Iris pigment epithelial cell (primary cell): Measurements from ENCODE around the gene ABCA2.

Experiments
- DNase-seq: peaks from one replicate; pipeline ENCODE4 v3.0.0-alpha.2; 2011; ENCODE audit warnings: low read depth

ABCA2 gene

DNA sequence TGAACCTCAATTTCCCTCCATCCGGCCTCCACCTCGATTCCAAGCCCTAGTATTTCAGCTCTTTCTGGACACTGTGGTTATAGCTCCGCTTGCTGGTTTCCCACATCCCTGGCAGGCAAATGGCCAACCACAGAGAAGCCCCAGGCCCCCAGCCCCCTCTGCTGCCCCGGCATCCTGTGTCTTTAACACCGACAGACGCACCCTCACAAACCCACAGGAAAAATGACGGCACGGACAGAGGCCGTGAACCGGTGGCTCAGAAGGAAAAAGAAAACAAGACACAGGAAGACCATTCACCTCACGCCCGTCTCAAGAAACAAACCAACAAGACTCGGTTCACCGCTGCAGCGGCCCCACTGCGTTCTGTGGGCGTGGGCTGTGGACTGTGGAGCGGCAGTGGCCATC lies 30.2 kb downstream of the ABCA2 start:
- peak; percentile 32 for DNase-seq

DNA sequence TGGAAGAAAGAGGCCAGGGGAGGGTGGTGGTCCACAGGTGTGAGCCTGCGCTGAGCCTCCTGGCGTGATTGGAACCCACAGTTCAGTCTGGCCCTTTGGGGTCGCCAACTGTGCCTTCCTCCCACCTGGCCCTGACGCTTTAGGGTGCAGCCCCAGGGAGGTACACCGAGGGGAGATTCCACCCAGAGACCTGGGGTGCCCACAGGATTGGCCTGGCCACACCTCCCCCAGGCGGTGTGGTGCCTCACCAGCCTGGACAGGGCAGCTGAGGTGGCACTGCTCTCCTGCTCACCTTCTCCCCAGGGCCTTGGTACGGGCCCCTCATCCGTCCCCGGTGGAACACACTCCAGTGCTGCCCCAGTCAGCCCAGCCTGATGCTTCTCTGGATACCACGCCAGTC lies 30.7 kb downstream of the ABCA2 start:
- no peak for DNase-seq

DNA sequence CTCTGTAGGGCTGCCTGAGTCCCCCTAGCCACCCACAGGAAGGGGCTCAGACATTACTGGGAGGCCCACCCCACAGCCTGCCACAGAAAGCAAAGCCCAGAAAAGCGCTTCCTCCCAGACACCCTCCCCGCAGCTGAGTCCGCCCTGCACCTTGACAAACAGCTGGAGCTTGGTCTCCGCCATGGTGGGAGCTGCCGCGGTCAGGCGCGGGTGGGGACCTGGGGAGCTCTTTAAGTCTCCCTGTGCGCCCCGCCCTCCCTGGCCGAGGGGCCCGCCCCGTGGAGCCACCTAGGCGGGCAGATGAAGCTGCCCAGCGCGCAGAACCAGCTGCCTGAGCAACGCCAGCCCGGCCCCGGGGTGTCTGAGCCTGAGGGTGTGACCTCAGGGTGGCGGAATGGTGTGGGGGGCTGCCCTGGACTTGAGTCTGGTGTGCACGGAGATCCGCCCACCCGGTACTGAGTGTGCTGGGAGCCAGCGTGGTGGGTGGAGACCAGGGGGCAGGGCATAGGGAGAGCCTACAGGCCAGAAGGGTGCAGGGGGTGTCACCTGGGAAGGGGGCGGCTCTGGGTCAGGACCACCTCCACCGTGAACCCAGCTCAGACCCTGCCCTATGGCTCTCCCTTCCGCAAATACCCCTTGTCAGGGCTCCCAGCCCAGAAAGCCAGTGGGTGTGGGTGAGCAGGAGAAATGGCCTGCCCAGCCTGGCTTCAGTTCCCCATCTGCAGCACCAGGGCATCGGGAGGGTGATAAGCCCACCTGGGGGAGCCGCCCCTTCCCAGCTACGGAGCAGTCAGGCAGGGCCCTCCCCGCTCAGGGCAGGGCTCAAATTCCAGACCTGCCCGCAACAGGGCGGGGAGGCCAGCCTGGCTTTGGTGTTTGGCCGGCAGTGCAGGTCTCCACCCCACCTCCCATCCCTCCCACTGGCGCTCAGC lies 31.4 kb downstream of the ABCA2 start, which contains the start of gene CLIC3:
CLIC3 (minus strand) TSS at position 208 of the 932 bp plus-strand sequence; CDS start at position 183, 25 bp downstream.
- no peak for DNase-seq

DNA sequence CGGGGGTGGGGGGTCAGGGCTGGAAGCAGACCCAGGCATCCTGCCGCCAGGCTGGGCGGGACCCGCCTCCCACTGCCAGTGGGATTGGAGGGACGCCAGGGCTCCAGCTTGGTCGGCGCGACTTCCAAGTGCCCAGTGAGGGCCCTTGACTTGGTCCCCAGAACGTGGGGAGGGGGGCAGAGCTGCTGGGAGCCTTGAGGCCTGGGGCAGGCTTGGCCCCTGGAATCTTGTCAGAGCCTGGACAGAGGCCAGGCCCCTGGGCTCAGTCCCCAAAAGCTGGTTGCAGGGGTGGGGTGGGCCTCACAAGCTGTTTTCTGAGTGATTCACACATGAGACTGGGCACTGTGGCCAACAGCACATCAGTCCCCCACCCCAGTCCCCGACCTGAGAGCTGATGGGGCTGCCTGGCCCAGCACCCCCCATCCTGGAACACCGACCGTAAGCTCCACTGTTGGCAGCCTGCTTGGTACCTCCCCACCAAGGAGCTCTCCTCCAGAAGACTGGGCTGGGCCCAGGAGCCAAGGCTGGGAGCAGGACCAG lies 32.2 kb downstream of the ABCA2 start:
- no peak for DNase-seq

DNA sequence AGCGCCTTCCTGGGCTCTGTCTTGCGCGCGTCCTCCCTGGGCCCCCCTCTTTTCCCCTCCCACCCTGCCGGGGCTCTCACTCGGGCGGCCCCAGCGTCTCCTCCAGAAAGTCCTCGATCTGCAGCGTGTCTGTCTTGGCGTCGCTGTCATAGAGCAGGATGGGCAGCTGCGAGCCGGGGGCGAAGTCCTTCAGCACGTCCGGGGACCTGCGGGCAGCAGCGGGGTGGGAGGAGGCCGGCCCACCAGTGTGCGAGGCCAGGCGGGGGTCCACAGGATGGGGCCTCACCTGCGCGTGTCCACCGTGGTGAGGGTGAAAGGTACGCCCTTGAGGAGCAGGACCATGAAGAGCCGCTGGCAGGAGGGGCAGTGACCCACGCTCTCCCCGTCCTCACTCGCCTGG lies 32.7 kb downstream of the ABCA2 start:
- no peak for DNase-seq

DNA sequence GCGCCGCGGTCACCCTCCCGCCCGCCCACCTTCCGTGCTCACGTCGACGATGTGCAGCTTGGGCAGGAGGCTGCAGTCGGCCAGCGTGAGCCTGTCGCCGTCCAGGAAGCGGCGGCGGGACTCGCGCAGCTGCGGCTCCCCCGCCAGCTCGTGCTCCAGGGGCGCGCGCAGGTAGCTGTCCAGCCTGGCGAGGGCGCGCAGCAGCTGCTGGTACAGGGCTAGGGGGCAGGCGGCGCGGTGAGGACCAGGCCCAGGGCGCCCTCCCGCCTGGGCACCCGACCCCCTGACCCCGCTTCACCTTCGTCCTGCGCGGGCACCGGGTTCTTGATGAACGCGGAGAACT lies 33.2 kb downstream of the ABCA2 start:
- no peak for DNase-seq

DNA sequence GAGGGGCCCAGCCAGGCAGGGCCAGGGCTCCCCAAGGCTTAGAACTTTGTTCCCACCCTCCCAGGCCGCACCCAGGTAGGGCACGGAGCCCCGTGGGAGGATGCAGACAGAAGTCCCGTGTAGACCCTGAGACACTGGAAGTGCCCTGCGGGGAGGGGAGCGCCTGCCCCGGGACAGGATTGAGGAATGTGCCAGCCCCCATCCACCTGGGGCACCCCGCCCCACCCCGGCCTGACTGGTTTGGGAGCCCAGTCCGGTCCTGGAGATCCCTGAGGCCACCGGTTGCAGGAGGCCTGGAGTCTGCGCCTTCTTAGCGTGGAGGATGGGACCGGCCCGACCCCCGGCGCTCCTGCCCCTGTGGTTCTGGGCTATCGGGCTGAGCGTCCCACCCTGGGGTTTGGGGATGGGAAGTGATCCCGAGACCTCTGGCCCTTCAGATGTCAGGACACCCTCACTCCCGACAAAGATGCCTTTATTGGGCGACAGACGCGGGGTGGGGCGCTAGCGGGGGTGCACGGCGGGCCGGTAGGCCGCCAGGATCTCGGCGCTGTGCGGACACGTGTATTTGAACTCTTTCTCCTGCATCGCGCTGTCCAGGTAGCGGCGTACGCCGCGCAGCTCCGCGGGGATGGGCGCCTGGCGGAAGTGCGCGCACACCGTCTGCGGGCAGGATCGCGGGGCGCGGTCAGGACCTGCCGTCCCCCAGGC lies 33.7 kb downstream of the ABCA2 start:
- DNase-seq, result no peak

DNA sequence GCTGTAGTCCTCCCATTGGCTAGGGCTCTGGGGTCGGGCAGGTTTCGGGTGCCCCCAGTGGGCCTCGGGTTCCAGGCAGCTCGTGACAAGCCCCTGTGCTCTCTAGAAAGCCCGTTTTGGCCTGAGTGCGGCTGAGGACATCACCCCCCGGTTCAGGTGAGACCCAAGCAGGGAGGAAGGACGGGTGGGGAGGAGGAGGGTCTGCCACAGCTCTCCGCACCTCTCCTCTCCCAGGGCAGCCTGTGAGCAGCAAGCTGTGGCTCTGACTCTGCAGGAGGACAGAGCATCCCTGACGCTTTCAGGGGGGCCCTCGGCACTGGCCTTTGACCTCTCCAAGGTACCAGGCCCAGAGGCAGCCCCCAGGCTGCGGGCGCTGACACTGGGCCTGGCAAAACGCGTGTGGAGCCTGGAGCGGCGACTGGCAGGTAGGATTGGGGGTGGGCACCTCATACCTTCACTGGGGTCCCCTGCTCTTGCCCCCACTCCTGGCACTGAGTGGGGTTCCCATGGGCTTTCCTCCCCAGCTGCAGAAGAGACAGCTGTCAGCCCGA lies 35.1 kb downstream of the ABCA2 start:
- no peak for DNase-seq

DNA sequence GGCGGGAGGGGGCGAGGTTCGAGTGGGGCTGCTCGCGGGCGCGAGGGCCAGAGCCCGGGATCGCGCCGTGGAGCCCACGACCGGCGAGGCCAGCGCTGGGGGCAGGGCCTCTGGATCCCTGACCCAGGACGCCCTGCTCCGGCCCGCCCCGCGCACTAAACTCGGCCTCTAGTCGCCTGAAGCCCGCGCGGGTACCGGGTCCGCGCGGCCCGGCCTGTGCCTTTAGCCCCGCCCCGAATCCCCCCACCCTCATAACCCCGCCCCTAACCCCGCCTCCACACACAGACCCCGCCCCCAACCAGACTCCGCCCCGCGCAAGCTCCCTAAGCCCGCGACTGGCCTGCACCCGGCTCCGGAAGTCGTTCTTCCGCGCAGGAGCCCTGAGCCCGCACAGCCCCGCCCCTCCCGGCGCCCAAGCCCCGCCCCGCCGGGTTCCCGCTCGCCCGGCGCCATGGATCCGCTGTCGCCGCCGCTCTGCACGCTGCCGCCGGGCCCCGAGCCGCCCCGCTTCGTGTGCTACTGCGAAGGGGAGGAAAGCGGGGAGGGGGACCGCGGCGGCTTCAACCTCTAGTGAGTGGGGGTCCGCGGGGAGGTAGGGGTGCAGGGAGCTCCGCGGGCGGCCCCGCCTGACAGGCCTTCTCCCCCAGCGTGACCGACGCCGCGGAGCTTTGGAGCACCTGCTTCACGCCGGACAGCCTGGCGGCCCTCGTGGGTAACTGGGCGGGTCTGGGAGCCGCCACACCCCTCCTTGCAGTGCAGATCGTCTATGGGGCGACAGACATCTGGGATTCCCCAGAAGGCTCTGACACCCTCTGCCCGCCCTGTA lies 35.8 kb downstream of the ABCA2 start, which contains the start of gene PAXX:
PAXX (plus strand) TSS at position 430 of the 826 bp plus-strand sequence; CDS start at position 452, 22 bp downstream.
- DNase-seq, result peak; percentile 90

DNA sequence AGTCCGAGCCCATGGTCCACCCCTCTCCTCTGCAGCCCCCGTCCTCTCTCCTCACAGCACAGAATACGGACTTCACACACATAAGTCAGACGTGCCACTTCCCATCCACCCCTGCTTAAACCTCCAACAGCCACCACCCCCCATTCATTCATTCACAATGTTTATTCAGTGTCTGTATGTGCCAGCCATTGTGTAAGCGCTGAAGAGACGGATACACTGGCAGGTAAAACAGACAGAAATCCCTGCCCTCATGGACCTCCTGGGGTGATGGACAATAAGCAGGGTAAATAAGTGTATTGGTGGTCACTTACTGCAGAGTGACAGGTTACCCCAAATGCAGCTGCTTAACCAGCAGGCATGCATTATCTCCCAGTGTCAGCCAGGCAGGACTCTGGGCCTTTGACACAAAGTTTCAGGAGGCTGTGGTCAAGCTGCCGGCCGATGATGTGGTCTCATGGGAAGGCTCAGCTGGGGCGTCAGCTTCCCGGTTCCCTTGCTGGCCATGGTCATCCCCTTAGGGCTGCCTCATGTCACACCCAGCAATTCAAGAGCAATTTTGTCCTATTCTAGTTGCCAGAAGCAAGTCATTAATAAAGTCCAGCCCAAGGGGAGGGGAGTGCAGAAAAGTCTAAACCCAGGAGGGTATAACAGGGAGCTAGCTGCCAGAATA lies 37.7 kb downstream of the ABCA2 start:
- DNase-seq, result no peak

DNA sequence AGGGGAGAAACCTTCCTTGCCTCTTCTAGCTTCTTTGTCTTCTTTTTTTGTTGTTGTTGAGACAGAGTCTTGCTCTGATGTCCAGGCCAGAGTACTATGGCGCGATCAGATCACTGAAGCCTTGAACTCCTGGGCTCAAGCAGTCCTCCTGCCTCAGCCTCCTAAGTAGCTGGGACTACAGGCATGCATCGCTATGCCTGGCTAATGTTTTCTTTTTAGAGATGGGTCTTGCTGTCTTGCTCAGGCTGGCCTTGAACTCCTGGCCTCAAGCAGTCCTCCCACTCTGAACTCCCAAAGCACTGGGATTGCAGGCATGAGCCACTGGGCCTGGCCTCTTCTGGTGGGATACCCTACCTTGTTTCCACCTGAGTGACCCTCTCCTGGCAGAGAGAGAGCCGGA lies 39.2 kb downstream of the ABCA2 start:
- no peak for DNase-seq

DNA sequence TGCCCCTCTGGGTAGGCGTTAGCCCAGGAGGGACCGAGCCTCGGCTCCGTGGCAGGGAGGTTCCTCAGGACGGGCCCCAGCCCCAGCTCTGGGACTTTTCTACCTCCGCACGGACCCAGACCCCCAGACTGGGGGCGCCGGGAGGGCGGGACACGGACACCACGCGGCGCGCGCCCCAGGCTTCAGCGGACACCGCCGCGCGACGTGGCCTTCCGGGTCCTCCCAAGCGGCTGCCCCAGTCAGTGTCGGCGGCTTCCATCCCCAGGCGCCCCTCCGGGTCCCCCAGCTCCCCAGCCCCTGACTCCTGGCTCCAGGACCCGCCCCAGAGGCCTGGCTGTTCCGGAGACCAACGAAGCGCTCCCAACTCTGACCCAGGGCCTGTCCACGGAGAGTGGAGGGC lies 42.2 kb downstream of the ABCA2 start:
- no peak for DNase-seq

DNA sequence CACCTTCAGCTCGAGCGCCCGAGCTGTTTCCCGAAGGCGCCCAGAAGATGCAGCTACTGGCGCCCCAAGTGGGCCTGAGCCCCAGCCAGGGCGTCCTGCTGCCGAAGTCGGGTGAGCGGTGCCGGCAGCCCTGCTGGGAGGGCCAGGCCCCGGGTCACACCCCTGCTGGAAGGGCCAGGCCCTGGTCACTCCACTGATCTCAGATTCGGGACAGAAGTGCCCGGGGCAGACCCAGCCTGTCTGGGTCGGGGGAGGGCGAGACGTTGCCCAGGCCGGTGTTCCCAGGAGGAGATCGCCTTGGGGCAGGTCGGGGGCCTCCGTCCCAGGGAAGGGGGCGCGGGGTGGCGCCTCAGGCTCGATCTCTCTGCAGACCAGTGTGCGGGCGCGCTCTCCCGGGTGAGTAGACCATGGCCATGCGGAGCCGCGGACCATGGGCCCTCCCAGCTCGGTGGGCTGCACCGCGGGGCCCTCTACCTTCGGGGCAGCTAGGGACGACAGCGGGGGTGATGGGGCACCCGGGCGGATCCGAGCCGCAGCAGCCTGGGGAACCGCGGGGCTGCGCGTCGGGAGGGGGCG lies 42.9 kb downstream of the ABCA2 start:
- no peak for DNase-seq

DNA sequence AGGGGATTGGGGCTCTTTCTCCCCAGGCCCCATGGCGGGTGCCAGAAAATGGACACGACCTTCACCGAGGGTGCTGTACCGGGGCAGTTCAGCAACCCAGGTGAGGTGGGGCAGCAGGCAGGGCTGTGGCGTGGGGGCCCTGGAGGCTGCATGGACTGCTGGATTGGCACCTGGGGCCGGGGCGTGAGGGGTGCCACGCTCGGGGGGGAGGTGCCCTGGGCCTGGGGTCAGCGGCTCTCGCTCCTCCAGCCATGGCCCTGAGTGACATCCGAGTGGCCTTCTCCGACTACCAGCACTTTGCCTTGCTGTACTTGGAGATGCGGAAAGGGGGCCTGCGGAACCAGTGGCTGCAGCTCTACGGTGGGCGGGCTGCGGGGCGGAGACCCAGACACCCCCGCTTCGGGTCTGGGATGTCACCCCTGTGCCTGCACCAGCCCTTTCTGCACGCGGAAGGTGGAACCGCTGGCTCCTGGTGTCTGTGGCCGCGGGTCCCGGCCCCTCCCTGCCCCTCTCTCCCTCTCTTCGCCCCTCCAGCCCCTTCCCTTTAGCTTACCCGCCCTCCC lies 43.5 kb downstream of the ABCA2 start:
- no peak for DNase-seq

DNA sequence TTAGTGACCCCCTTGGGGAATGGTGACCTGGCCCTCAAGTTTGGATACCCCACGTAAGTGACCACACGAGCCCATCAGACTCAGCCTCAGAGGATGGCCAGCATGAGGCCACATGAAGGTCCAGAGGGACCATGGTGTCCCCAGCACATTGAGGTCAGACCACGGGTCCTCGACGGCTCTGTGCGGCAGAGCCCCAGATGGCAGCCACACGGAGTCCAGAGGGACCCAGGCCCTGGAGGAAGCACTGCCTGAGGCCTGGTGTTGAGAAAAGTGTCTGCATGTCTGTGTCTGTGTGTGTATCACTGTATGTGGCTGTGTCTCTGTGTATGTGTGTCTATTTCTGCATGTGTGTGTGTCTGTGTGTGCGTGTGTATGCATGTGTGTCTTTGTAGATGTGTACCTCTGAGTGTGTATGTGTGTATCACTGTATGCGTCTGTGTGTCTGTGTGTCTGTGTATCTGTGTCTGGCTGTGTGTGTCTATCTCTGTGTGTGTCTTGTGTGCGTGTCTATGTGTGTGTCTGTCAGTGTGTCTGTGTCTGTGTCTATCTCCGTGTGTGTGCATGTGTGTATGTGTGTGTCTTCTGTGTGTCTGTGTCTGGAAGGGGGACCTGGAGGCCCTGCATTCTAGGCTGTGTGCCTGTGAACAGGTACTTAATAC lies 44.3 kb downstream of the ABCA2 start:
- DNase-seq, result no peak

DNA sequence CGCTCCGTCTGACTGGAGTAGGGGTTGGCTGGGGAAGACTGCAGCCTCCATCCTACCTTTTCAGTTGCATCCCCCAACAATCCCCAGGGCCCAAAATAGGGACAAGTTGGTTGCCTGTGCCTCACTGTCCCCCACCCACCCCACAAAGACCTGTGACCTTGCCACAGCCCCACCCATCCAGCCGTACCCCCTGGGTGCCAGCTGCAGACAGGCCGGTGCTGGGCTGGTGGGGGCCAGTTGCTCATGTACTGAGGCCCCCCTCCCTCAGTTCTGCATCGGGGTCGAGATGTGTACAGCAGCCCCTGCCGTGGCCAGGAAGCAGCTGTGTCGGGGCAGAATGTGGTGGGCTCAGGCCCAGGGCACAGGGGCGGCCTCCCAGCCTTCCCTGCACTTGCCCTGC lies 44.9 kb downstream of the ABCA2 start:
- DNase-seq, result no peak

DNA sequence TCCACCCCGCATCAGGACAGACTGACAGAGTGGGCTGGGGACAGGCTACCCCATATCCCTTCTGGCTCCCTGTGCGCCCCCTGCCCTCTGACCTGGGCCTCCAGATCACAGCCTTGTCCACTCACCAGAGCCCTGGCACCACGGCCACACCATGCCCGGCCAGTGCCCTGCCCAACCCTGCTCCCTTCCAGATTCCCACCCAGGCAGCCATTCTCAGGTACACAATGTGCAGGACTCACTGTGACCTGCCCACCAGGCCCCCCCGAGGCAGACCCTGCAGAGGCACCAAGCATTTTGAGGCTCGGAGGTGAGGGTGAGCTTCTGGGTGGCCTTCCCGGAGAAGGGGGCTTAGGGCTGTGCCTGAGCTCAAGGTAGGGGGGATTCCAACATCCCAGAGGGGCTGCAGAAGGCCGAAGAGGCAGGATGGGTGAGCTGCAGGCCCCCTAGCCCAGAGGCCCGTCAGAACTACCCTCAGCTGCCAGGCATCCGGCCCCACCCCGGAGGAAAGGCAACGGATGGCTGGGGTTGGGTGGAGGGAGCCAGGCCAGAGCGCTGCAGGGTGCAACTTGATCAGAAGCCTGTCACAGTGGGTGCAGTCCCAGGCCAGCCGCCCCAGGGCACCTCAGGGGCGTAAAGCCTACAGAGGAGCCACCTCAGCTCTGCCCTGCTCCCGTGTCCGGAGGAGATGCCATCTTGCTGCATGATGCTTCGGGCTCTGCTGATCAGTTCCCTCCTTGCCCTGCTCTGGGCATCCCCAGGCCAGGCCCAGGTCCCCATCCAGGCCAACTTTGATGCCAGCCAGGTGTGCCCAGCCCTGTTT lies 45.6 kb downstream of the ABCA2 start, which contains the start of gene LCNL1:
LCNL1 (plus strand) TSS at position 762 of the 820 bp plus-strand sequence. CDS start 594 bp downstream, outside the sequence.
- DNase-seq, result no peak

DNA sequence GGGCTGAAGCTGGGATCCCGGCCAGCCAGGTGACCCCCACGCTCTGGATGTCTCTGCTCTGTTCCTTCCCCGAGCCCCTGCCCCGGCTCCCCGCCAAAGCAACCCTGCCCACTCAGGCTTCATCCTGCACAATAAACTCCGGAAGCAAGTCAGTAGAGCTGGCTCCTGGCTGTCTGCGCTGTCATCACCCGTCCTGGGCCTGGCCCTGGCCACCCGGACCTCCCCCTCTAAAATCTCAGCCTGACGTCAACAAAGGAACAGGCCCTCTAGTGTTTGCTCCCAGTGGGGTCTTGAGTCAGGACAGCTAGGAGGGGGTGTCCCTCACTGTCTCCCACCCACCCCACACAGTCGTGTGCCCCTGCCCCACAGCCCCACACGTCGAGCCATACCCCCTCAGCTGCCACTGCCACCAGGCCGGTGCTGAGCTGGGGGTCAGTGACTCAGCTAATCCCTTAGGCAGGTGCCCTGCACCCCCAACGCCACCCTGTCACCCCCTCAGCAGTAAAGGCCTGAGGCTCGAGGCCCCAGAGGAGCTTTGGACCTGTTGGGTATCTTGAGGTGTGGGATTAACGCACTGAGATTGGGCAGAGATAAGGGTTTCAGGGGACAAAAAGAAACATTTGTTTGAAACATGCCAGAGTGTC lies 46.3 kb downstream of the ABCA2 start:
- DNase-seq, result no peak
